WTC11 (cell line): ENCODE measurements around the gene SUPT3H.

ENCODE experiments used
- CBFB ChIP-seq: sonication (generic); formaldehyde crosslinking; IDR thresholded peaks from 2 replicates; pipeline ENCODE4 v1.8.1; 2022; ENCODE audit warnings: mild to moderate bottlenecking, low read depth, missing genetic modification reagents
- CTCF ChIP-seq: fragments of 200-600 bp; IDR thresholded peaks from 2 replicates; pipeline ENCODE4 v1.8.0; 2022; ENCODE audit warnings: antibody characterized with exemption
- ESRRA ChIP-seq: sonication (generic); formaldehyde crosslinking; IDR thresholded peaks from 2 replicates; pipeline ENCODE4 v1.8.1; 2022; ENCODE audit warnings: mild to moderate bottlenecking, missing genetic modification reagents, borderline replicate concordance
- IRF1 ChIP-seq: sonication (generic); formaldehyde crosslinking; IDR thresholded peaks from 2 replicates; pipeline ENCODE4 v1.8.0; 2023; ENCODE audit warnings: missing genetic modification reagents
- JUN ChIP-seq: sonication (generic); formaldehyde crosslinking; IDR thresholded peaks from 2 replicates; pipeline ENCODE4 v1.8.0; 2023; ENCODE audit warnings: mild to moderate bottlenecking, missing genetic modification reagents
- NR2C2 ChIP-seq: sonication (generic); formaldehyde crosslinking; IDR thresholded peaks from 2 replicates; pipeline ENCODE4 v1.8.0; 2022; ENCODE audit warnings: mild to moderate bottlenecking, missing genetic modification reagents
- NR3C1 ChIP-seq: sonication (generic); formaldehyde crosslinking; conservative IDR thresholded peaks from 2 replicates; pipeline ENCODE4 v1.8.1; 2023; ENCODE audit warnings: low read depth, mild to moderate bottlenecking, missing genetic modification reagents
- TF ChIP-seq, protein P1 (sequence below): sonication (generic); formaldehyde crosslinking; IDR thresholded peaks from 2 replicates; pipeline ENCODE4 v1.8.1; 2022; ENCODE audit warnings: mild to moderate bottlenecking, missing genetic modification reagents, moderate library complexity, borderline replicate concordance

DNA sequence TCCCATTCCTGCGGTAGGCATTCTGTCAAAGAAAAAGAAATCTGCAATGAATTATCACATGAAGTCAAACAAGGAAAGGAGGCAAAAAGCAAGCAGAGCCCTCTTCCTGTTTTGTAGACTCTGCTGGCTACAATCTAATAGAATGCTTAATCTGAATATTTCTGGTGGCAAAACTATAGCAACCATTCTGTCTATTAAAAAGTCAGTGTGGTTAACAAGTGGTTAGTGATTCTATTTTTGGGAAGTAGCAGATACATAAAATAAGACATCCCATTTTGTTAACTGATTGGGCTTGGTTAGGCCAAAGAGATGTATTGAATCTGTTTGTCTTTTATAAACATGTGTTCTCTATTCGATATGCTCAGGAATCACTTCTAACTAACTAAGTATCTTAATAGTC is 547.9 kb downstream of the SUPT3H start:
- TF ChIP-seq JUN (CRISPR knock-in tag) (no peak), CTCF (no peak), CBFB (CRISPR knock-in tag) (no peak), NR3C1 (CRISPR knock-in tag) (no peak), IRF1 (CRISPR knock-in tag) (no peak), ESRRA (CRISPR knock-in tag) (no peak), NR2C2 (CRISPR knock-in tag) (no peak)
- TF ChIP-seq, protein P1, sequence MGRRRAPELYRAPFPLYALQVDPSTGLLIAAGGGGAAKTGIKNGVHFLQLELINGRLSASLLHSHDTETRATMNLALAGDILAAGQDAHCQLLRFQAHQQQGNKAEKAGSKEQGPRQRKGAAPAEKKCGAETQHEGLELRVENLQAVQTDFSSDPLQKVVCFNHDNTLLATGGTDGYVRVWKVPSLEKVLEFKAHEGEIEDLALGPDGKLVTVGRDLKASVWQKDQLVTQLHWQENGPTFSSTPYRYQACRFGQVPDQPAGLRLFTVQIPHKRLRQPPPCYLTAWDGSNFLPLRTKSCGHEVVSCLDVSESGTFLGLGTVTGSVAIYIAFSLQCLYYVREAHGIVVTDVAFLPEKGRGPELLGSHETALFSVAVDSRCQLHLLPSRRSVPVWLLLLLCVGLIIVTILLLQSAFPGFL (CRISPR knock-in tag), result no peak
